Measurements from ENCODE around the gene SLCO1A2.

Gene SLCO1A2

GRCh38 chr12:21257172-21257571 lies 77.5 kb downstream of the SLCO1A2 start:
- no peak for TF ChIP-seq ZNF221 (tag by site-specific recombination; IDR thresholded peaks at IDR 0.05; ENCODE audit: borderline replicate concordance)
- no peak for TF ChIP-seq ZNF704 (tag by site-specific recombination; IDR thresholded peaks at IDR 0.05)
- TF ChIP-seq ZNF146 (tag by site-specific recombination; IDR thresholded peaks at IDR 0.05): peak; percentile 74
- TF ChIP-seq ZNF488 (tag by site-specific recombination; IDR thresholded peaks at IDR 0.05): no peak
- TF ChIP-seq ZNF274 (IDR thresholded peaks at IDR 0.05; ENCODE audit: low read length): no peak
- no peak for TF ChIP-seq ZNF274 (tag by site-specific recombination; IDR thresholded peaks at IDR 0.05; ENCODE audit: borderline replicate concordance)
- TF ChIP-seq ZNF169 (tag by site-specific recombination; IDR thresholded peaks at IDR 0.05): no peak
- no peak for TF ChIP-seq ZBTB48 (tag by site-specific recombination; IDR thresholded peaks at IDR 0.05)
- TF ChIP-seq ZNF19 (tag by site-specific recombination; IDR thresholded peaks at IDR 0.05; ENCODE audit: low read depth): no peak
- no peak for TF ChIP-seq ZNF175 (tag by site-specific recombination; IDR thresholded peaks at IDR 0.05)
- 0 out of 2 replicates have a peak, but pooled peaks have one; percentile 22 for TF ChIP-seq ZNF280D (tag by site-specific recombination; IDR thresholded peaks at IDR 0.05)
- TF ChIP-seq ZNF626 (tag by site-specific recombination; IDR thresholded peaks at IDR 0.05): no peak
- no peak overlapping the region for H3K27ac ChIP-seq (ENCODE audit: extremely low read depth, low read depth, low read length)
- ChIA-PET POLR2A (no interaction called here), CTCF (no interaction called here)
- no peaks in the 10 kb centered on the region for H3K9me3 ChIP-seq (ENCODE audit: control insufficient read depth, insufficient read depth, low read depth, low read length)
- H3K4me1 ChIP-seq (ENCODE audit: control insufficient read depth, insufficient read depth, low read length): no peaks in the 10 kb centered on the region
- H3K4me3 ChIP-seq (ENCODE audit: low read depth, low read length): no peak overlapping the region
- no peaks in the 10 kb centered on the region for H3K36me3 ChIP-seq (ENCODE audit: control insufficient read depth in 2 of 2, insufficient read depth in 1 of 2, low read length in 2 of 2)

GRCh38 chr12:21252070-21252469 lies 82.6 kb downstream of the SLCO1A2 start:
- H3K4me1 ChIP-seq (ENCODE audit: control insufficient read depth, insufficient read depth, low read length): no peaks in the 10 kb centered on the region
- ChIA-PET CTCF (interaction anchor here (0.6 kb wide), 1 partner anchor 1083 kb away, joined by 3 read pairs; no protein-coding TSS in a partner anchor), POLR2A (interaction anchor here (0.6 kb wide), 1 partner anchor 368 kb away, joined by 3 read pairs; no protein-coding TSS in a partner anchor)
- no peak overlapping the region for H3K27ac ChIP-seq (ENCODE audit: extremely low read depth, low read depth, low read length)
- TF ChIP-seq BCL11A (tag by site-specific recombination; IDR thresholded peaks at IDR 0.05; ENCODE audit: low read depth) (no peak), ZNF623 (tag by site-specific recombination; IDR thresholded peaks at IDR 0.05) (no peak), ZNF335 (tag by site-specific recombination; conservative IDR thresholded peaks at IDR 0.05) (no peak), ZNF37A (tag by site-specific recombination; IDR thresholded peaks at IDR 0.05) (no peak), ZFP3 (tag by site-specific recombination; IDR thresholded peaks at IDR 0.05; ENCODE audit: low read depth) (no peak), RBAK (tag by site-specific recombination; IDR thresholded peaks at IDR 0.05) (no peak), ZFP37 (tag by site-specific recombination; IDR thresholded peaks at IDR 0.05) (no peak), KLF8 (tag by site-specific recombination; IDR thresholded peaks at IDR 0.05) (no peak), ZNF571 (tag by site-specific recombination; IDR thresholded peaks at IDR 0.05) (no peak), ZSCAN16 (tag by site-specific recombination; IDR thresholded peaks at IDR 0.05) (no peak), ZNF837 (tag by site-specific recombination; IDR thresholded peaks at IDR 0.05) (no peak), ZNF660 (tag by site-specific recombination; IDR thresholded peaks at IDR 0.05) (no peak), ZSCAN30 (tag by site-specific recombination; IDR thresholded peaks at IDR 0.05) (no peak)
- no peaks in the 10 kb centered on the region for H3K9me3 ChIP-seq (ENCODE audit: control insufficient read depth, insufficient read depth, low read depth, low read length)
- no peaks in the 10 kb centered on the region for H3K36me3 ChIP-seq (ENCODE audit: control insufficient read depth in 2 of 2, insufficient read depth in 1 of 2, low read length in 2 of 2)
- H3K4me3 ChIP-seq (ENCODE audit: low read depth, low read length): no peak overlapping the region

Measured in HEK293 (cell line).